Muscle of leg (tissue), 11 donors: ENCODE measurements around the gene SH3PXD2B. TPM values are rescaled to one million over a fixed set of nuclear protein-coding genes. Genes with fewer than 3 reads are reported as not detected.
A peak's percentile ranks its signal among the peaks of the same experiment; 100 is the strongest.

Source experiments
- DNase-seq: peaks from one replicate; pipeline ENCODE4 v3.0.0; 2013
- H3K27ac ChIP-seq: one replicate; pipeline ENCODE4 v1.5.1; 2013; ENCODE audit warnings: mild to moderate bottlenecking, low read length, control low read depth
- H3K27me3 ChIP-seq: one replicate; pipeline ENCODE4 v1.6.1; 2013; ENCODE audit warnings: low read length; ENCODE audit not compliant: control insufficient read depth, insufficient read depth
- H3K36me3 ChIP-seq: one replicate; pipeline ENCODE4 v1.6.1; 2013; ENCODE audit warnings: low read length; ENCODE audit not compliant: control insufficient read depth, insufficient read depth
- H3K4me1 ChIP-seq: one replicate; pipeline ENCODE4 v1.6.1; 2013; ENCODE audit warnings: low read length; ENCODE audit not compliant: control insufficient read depth, insufficient read depth
- H3K4me3 ChIP-seq: one replicate; pipeline ENCODE4 v1.5.1; 2013; ENCODE audit warnings: low read length, control low read depth
- H3K9me3 ChIP-seq: replicated peaks from 2 replicates; pipeline ENCODE4 v1.6.1; 2013; ENCODE audit warnings: low read depth, low read length; ENCODE audit not compliant: control insufficient read depth
- WGBS: methylation state at CpG from one replicate; pipeline ENCODE4 v1.1.5; 2013; ENCODE audit warnings: missing lambda C conversion rate; ENCODE audit not compliant: insufficient coverage; 5-methylcytosine and 5-hydroxymethylcytosine counted together
- polyA plus RNA-seq, 8 donors: library from polyadenylated mRNA; unstranded; fragments of 120-200 nt; gene quantifications; one replicate each; pipeline versions ENCODE4 v1.2.1 to v1.2.3, GENCODE V29; 2013; ENCODE audit warnings: inconsistent platforms in 1 of 8, low replicate concordance in 1 of 8; ENCODE audit not compliant: insufficient read length in 8 of 8, insufficient read depth in 1 of 8
- total RNA-seq: library from RNA; stranded (reverse); fragments of 120-200 nt; gene quantifications from one replicate; pipeline ENCODE4 v1.2.4, GENCODE V29; 2013

SH3PXD2B gene
- total and polyA plus RNA-seq, 9 donors = 19.2 to 60.9 (median 36.1) TPM

DNA sequence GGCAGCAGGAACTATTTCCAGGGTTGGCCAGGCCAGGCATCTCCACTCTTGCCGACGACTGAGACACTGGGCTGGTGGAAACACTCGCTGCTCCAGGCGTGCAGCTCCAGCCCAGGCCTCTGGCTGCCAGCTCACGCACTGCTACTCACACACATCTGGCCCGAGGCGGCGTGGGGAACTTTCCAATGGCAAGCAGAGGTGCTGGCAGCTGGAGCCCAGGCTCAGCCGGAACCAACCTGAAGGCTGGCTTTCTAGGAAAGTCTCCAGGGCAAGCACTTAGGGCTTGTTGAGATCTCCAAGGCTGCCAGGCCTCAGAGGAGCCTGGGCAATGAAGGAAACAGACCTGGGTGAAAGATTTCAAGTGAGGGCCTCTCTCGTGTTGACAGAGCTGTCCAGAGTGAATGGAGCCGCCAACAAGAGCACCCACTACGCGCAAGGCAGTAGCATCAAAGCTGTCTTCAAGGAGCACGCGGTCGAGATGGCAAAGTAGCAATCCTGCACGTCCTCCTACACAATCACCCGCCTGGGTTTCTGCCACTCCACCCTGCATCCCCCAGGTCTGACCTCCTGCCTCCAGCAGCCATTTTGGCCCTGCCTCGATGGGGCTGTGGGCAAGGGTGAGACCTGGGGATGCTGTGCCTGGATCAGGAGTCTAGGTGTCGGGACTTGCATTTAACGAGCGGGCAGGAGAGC lies 14.4 kb downstream of the SH3PXD2B start:
- Histone ChIP-seq H3K9me3 (no peaks in the 10 kb centered on the region), H3K36me3 (peaks cover 14% of the 10 kb centered on the region), H3K4me1 (peaks cover 57% of the 10 kb centered on the region), H3K27ac (peak overlapping the region; percentile 51), H3K4me3 (no peak overlapping the region), H3K27me3 (no peaks in the 10 kb centered on the region)
- WGBS = 60% methylated on average over 20 of the region's 22 CpGs
- DNase-seq = peak; percentile 84

DNA sequence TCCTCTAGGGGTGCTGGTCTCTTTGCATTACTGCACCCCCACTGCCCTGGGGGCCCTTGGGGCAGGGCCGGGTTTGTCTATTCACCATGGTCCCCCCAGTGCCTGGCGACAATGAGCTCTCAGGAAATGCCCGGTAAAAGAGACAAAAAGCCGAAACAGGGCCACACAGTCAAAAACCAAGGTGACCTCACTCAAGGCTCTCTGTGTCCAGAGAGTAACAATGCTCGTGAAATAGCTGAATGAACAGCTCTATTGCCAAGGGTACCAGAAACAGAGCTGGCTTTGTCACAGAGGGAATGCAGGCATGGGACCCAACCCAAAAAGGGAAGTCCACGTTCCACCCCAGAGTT lies 16.0 kb downstream of the SH3PXD2B start:
- H3K4me1 ChIP-seq = peaks cover 46% of the 10 kb centered on the region
- no peak overlapping the region for H3K27ac ChIP-seq
- no peak for DNase-seq
- H3K36me3 ChIP-seq = peaks cover 14% of the 10 kb centered on the region
- WGBS = 62% methylated on average over 6 of the region's 6 CpGs
- H3K27me3 ChIP-seq = no peaks in the 10 kb centered on the region
- H3K9me3 ChIP-seq = no peaks in the 10 kb centered on the region
- no peak overlapping the region for H3K4me3 ChIP-seq

DNA sequence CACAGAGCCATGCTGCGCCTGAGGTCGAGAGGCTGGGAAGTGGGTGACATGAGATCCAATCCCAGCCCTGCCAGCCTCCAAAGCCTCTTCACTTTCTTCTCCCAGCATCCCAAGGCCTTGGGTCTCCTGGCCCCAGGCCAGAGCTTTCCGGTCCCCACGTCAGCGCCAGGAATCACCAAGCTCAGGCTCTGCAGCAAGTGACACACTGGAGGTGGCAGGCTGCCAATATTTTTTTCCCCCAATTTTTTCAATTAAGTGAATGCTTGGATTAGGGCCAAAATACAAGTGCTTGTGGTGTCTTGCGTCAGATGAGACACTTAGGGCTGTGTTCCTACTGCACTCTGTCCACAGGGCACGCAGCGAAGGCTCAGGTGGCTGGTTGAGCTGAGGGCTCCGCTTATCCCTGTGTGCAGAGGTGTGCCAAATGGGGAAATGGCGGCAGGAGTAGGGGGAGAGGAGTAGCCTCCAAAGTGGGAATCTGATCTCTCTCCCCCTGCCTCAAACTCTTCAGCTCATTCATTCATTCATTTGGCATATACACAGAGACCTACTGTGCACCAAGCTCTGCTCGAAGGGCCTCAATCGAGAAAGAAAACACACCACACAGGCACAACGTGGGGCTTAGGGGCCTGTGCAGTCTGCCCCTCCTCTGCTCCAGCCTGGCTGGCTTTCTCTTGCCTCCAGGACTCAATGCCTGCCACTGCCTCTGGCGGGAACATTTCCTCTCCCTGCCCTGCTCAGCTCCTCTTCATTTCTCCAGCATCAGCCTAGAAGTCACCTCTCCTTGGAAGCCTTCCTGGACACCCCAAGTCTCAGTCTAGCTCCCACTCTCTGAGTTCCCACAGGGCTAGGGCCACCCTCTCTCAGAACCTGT lies 16.6 kb downstream of the SH3PXD2B start:
- H3K27me3 ChIP-seq = no peaks in the 10 kb centered on the region
- no peaks in the 10 kb centered on the region for H3K9me3 ChIP-seq
- no peak overlapping the region for H3K4me3 ChIP-seq
- 65% methylated on average over 4 of the region's 14 CpGs for WGBS
- H3K4me1 ChIP-seq = peaks cover 44% of the 10 kb centered on the region
- peak; percentile 84 for DNase-seq
- peak overlapping the region; percentile 57 for H3K27ac ChIP-seq
- peaks cover 14% of the 10 kb centered on the region for H3K36me3 ChIP-seq

DNA sequence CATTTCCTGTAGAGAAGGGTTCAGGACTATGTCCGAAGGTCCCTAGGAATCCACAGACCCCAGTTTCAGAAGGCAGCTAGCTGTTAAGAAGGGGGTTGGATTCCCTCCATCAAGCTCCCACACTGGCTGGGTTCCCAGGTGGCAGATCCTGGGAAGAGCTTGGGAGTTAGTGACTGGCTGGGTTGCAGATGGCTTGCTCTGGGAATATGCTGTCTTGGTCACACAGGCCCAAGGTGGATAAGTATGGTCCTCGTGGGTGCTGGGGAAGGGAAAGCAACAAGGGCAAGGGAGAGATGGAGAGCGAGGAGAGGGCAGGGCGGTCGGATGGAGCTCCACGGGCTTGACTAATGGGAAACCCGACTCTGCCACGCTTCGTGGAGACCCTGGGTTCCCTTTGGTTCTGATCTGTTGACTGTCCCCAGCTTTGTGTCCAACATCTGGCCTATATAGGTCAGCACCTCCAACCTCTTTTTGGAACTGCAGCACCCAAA lies 17.4 kb downstream of the SH3PXD2B start:
- DNase-seq = no peak
- Histone ChIP-seq H3K36me3 (peaks cover 19% of the 10 kb centered on the region), H3K27me3 (no peaks in the 10 kb centered on the region), H3K4me3 (no peak overlapping the region), H3K9me3 (no peaks in the 10 kb centered on the region), H3K27ac (peak overlapping the region; percentile 57), H3K4me1 (peaks cover 44% of the 10 kb centered on the region)
- 55% methylated on average over 9 of the region's 9 CpGs for WGBS

DNA sequence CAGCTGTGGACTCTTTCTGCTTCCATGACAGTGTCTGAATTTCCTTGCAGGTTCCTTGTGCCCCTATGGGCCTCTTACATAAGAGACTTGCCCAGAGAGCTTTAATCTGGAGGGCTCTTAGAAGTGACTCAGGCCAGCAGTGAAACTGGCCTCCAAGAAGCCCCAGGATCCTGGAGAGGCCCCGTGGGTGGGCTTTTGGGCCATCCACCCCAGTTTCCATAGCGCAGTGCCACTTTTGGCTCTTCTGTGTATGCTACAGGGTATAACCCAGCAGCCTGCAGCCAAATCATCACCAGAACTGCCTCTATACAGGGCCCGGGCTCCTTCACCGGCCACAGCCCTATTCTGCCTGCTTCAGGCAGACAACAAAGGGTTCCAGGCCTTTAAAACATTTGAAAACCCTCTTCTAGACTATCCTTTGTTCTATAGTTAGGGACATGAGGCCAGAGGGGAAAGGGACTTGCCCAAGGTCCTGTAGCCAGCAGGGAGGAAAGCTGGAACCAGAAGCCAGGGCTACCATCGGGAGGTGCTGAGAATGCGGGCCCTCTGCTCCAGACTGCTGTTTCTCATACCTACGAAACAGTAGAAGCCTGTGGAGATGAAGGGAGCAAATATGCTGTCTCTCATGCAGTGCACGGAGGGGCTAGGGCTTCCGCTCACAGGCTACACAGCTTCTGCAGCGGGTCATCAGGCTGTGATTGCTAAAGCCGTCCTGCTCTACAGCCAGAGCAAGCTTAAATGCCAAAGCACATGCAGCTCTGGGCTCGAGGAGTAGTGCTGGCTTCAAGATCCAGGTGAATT lies 18.0 kb downstream of the SH3PXD2B start:
- H3K27ac ChIP-seq = peak overlapping the region; percentile 57
- peaks cover 45% of the 10 kb centered on the region for H3K4me1 ChIP-seq
- DNase-seq = peak; percentile 67
- no peak overlapping the region for H3K4me3 ChIP-seq
- H3K27me3 ChIP-seq = no peaks in the 10 kb centered on the region
- no peaks in the 10 kb centered on the region for H3K9me3 ChIP-seq
- 59% methylated on average over 8 of the region's 12 CpGs for WGBS
- H3K36me3 ChIP-seq = peaks cover 19% of the 10 kb centered on the region

DNA sequence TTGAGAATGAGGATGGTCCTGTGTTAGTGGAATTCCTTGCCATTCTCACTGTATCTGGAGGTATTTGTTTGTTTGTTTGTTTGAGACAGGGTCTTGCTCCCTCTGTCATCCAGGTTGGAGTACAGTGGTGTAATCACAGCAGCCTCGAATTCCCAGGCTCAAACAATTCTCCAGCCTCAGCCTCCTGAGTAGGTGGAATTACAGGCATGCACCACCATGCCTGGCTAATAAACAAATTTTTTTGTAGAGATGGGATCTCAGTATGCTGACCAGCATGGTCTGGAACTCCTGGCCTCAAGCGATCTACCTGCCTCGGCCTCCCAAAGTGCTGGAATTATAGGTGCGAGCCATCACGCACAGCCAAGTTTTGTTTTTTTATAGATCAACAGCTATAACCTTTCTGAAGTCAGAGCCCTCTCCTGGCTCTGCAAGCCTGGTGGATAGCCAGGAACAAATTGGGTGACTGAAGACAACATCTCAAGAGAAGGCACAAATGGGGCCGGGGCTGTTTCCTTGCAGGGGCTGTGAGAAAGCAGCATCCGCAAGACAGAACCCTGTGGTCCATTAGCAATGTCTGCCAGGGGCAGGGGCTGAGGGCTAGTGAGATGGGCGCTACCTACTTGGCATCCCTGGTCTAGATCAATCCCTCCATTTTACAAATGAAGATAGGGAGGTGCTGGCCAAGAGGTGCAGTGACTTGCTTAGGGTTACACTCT lies 18.8 kb downstream of the SH3PXD2B start:
- peaks cover 19% of the 10 kb centered on the region for H3K36me3 ChIP-seq
- no peak for DNase-seq
- H3K27ac ChIP-seq = no peak overlapping the region
- no peaks in the 10 kb centered on the region for H3K9me3 ChIP-seq
- peaks cover 48% of the 10 kb centered on the region for H3K4me1 ChIP-seq
- H3K4me3 ChIP-seq = no peak overlapping the region
- 85% methylated on average over 5 of the region's 8 CpGs for WGBS
- no peaks in the 10 kb centered on the region for H3K27me3 ChIP-seq

DNA sequence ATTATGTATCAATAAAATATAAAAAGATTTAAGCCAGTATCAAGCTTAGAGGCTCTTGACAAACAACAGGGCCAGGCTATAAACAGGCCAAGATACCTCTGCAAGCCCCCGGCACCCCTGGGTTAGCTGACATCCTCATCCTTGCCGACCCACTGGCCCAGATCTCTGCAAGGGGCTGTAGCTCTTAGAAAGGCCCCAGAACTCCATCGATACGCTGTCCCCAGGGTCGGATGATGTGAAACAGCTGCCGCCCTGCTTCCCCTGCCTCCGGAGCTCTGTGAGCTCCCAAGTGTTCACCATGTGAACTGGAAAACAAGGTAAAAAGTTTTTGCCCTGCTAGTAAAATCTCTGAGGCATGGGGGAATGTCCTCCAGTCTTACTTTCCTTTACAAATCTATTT lies 20.1 kb downstream of the SH3PXD2B start:
- 29% methylated on average over 6 of the region's 7 CpGs for WGBS
- Histone ChIP-seq H3K4me1 (peaks cover 49% of the 10 kb centered on the region), H3K27me3 (no peaks in the 10 kb centered on the region), H3K4me3 (no peak overlapping the region), H3K36me3 (peaks cover 19% of the 10 kb centered on the region), H3K9me3 (no peaks in the 10 kb centered on the region), H3K27ac (no peak overlapping the region)
- no peak for DNase-seq

DNA sequence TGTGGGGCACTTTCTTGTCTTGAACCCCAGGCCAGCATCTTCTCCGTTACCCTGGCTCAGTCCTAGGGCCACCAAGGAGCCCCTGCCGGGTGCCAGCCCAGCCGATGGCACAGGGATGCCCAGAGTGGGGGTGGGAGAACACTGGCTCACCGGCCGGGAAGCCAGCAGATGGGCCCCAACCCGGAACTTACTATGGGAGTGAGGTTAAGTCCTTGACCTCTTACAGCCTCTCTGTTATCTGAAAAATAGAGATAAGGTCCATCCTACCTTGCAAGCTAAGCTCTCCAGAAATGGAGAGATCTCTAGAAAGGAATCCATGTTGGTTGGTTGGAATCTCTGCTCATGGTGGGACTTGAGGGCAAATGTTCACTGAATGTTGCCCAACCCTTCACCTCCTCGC lies 20.8 kb downstream of the SH3PXD2B start:
- H3K36me3 ChIP-seq = peaks cover 19% of the 10 kb centered on the region
- no peak for DNase-seq
- H3K4me1 ChIP-seq = peaks cover 49% of the 10 kb centered on the region
- 83% methylated on average over 5 of the region's 7 CpGs for WGBS
- no peak overlapping the region for H3K4me3 ChIP-seq
- H3K27me3 ChIP-seq = no peaks in the 10 kb centered on the region
- no peak overlapping the region for H3K27ac ChIP-seq
- H3K9me3 ChIP-seq = no peaks in the 10 kb centered on the region

DNA sequence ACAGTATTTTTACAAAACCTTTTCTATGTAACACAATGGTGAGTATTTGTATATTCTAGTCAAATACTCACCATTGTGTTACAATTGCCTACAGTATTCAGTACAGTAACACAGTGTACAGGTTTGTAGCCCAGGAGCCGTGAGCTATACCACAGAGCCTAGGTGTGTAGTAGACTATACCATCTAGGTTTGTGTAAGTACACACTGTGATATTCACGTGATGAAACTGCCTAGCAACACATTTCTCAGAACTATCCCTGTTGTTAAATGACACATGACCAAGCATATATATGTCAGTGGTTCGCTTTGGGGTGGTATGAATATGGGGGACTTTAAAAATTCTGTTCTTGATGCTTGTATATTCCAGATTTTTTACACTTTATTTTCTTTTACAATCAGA lies 21.3 kb downstream of the SH3PXD2B start:
- no peak overlapping the region for H3K4me3 ChIP-seq
- no peaks in the 10 kb centered on the region for H3K9me3 ChIP-seq
- no CpG with 5 or more reads among the region's 3 CpGs for WGBS
- peaks cover 45% of the 10 kb centered on the region for H3K4me1 ChIP-seq
- H3K27ac ChIP-seq = no peak overlapping the region
- DNase-seq = no peak
- H3K36me3 ChIP-seq = peaks cover 19% of the 10 kb centered on the region
- H3K27me3 ChIP-seq = no peaks in the 10 kb centered on the region
